Trophoblast cell (in vitro differentiated cells and primary cell): ENCODE data around the gene SELENOP.

Source experiments
- DNase-seq, 2 donors: peaks; one replicate each; pipeline ENCODE4 v3.0.0-alpha.2; 2016
- H2AFZ ChIP-seq: 2 replicates; pipeline ENCODE4 v1.6.1; 2013; ENCODE audit warnings: low read length, moderate library complexity, mild to moderate bottlenecking; ENCODE audit not compliant: insufficient read depth, poor library complexity
- H2AK5ac ChIP-seq: 2 replicates; pipeline ENCODE4 v1.6.1; 2013; ENCODE audit warnings: mild to moderate bottlenecking, low read length
- H2BK120ac ChIP-seq: 2 replicates; pipeline ENCODE4 v1.6.1; 2013; ENCODE audit warnings: low read length, mild to moderate bottlenecking, moderate library complexity; ENCODE audit not compliant: insufficient read depth, poor library complexity
- H2BK12ac ChIP-seq: 2 replicates; pipeline ENCODE4 v1.6.1; 2013; ENCODE audit warnings: mild to moderate bottlenecking, low read length, moderate library complexity
- H2BK5ac ChIP-seq: 2 replicates; pipeline ENCODE4 v1.6.1; 2013; ENCODE audit warnings: low read length, low read depth, moderate library complexity, mild to moderate bottlenecking; ENCODE audit not compliant: poor library complexity
- H3K14ac ChIP-seq: 2 replicates; pipeline ENCODE4 v1.6.1; 2013; ENCODE audit warnings: mild to moderate bottlenecking, low read length
- H3K18ac ChIP-seq: 2 replicates; pipeline ENCODE4 v1.6.1; 2013; ENCODE audit warnings: mild to moderate bottlenecking, low read length
- H3K23ac ChIP-seq: 2 replicates; pipeline ENCODE4 v1.6.1; 2013; ENCODE audit warnings: low read length
- H3K27ac ChIP-seq: 2 replicates; pipeline ENCODE4 v1.5.1; 2013; ENCODE audit warnings: low read depth, mild to moderate bottlenecking, inconsistent platforms, low read length, moderate library complexity
- H3K27me3 ChIP-seq: 2 replicates; pipeline ENCODE4 v1.6.1; 2013; ENCODE audit warnings: inconsistent platforms, mild to moderate bottlenecking, low read length, moderate library complexity; ENCODE audit not compliant: insufficient read depth
- H3K36me3 ChIP-seq, 2 experiments: 1 replicate in 1 of 2; 2 replicates in 1 of 2; pipeline ENCODE4 v1.6.1; 2013; ENCODE audit warnings: low read length in 2 of 2, mild to moderate bottlenecking in 2 of 2, moderate library complexity in 1 of 2; ENCODE audit not compliant: insufficient read depth in 2 of 2, control insufficient read depth in 1 of 2
- H3K4ac ChIP-seq: 2 replicates; pipeline ENCODE4 v1.6.1; 2013; ENCODE audit warnings: low read depth, mild to moderate bottlenecking, low read length, moderate library complexity
- H3K4me1 ChIP-seq, 2 experiments: 1 replicate in 1 of 2; 2 replicates in 1 of 2; pipeline ENCODE4 v1.6.1; 2013; ENCODE audit warnings: low read length in 2 of 2, mild to moderate bottlenecking in 2 of 2, moderate library complexity in 1 of 2; ENCODE audit not compliant: insufficient read depth in 2 of 2, control insufficient read depth in 1 of 2
- H3K4me2 ChIP-seq: 2 replicates; pipeline ENCODE4 v1.6.1; 2013; ENCODE audit warnings: inconsistent platforms, mild to moderate bottlenecking, low read length, moderate library complexity
- H3K4me3 ChIP-seq: 2 replicates; pipeline ENCODE4 v1.5.1; 2013; ENCODE audit warnings: mild to moderate bottlenecking, low read depth, low read length, inconsistent platforms
- H3K79me1 ChIP-seq: one replicate; pipeline ENCODE4 v1.6.1; 2013; ENCODE audit warnings: low read length
- H3K79me2 ChIP-seq: 2 replicates; pipeline ENCODE4 v1.6.1; 2013; ENCODE audit warnings: low read length, mild to moderate bottlenecking; ENCODE audit not compliant: control insufficient read depth, insufficient read depth, poor library complexity
- H3K9ac ChIP-seq: 2 replicates; pipeline ENCODE4 v1.6.1; 2013; ENCODE audit warnings: mild to moderate bottlenecking, low read length
- H3K9me3 ChIP-seq: 2 replicates; pipeline ENCODE4 v1.6.1; 2013; ENCODE audit warnings: low read depth, mild to moderate bottlenecking, control low read depth, inconsistent platforms, low read length; ENCODE audit not compliant: insufficient read depth
- H4K12ac ChIP-seq: 2 replicates; pipeline ENCODE4 v1.6.1; 2013; ENCODE audit warnings: low read depth, mild to moderate bottlenecking, low read length, moderate library complexity
- H4K8ac ChIP-seq: 2 replicates; pipeline ENCODE4 v1.6.1; 2013; ENCODE audit warnings: low read depth, mild to moderate bottlenecking, low read length, moderate library complexity
- H4K91ac ChIP-seq: one replicate; pipeline ENCODE4 v1.6.1; 2013; ENCODE audit warnings: low read depth, mild to moderate bottlenecking, low read length, moderate library complexity
- WGBS: extraction: QIAGEN DNeasy Blood & Tissue Kit; methylation state at CpG from one replicate; pipeline ENCODE4 v1.1.7; 2013; ENCODE audit warnings: missing lambda C conversion rate; ENCODE audit not compliant: insufficient read length, insufficient coverage; ENCODE audit errors: extremely low coverage; 5-methylcytosine and 5-hydroxymethylcytosine counted together

SELENOP gene

DNA sequence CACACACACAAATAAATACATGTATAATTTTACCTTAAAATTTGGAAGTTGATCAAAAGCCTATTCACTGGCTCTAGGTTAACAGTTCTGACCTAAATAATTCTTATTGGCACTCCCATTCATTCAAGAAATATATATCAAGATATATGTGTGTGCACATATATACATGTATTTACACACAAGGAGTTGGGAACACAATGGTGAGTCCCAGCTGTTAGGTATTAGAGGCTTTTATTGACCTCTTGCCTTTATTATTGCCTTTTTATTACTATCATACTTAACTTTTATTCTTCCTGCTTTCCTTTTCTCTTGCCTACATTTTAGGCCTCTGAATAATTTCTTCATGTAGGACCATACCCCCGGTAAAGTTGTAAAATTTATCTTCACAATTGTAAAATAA, 30.1 kb downstream of the SELENOP start:
- no peak for DNase-seq
- H3K18ac ChIP-seq = no peak overlapping the region
- no peak overlapping the region for H2BK5ac ChIP-seq
- no peaks in the 10 kb centered on the region for H3K27me3 ChIP-seq
- no peak overlapping the region for H3K4me2 ChIP-seq
- H4K12ac ChIP-seq = no peak overlapping the region
- H3K36me3 ChIP-seq = no peaks in the 10 kb centered on the region
- no peak overlapping the region for H2BK120ac ChIP-seq
- H3K4me3 ChIP-seq = no peak overlapping the region
- H3K4ac ChIP-seq = no peak overlapping the region
- H3K23ac ChIP-seq = no peak overlapping the region
- no peak overlapping the region for H4K91ac ChIP-seq
- WGBS = no CpG with 5 or more reads among the region's 1 CpG
- no peak overlapping the region for H3K27ac ChIP-seq
- no peaks in the 10 kb centered on the region for H3K9me3 ChIP-seq
- H2AK5ac ChIP-seq = no peak overlapping the region
- H3K9ac ChIP-seq = no peak overlapping the region
- H4K8ac ChIP-seq = no peak overlapping the region
- H2AFZ ChIP-seq = no peak overlapping the region
- no peak overlapping the region for H3K14ac ChIP-seq
- no peaks in the 10 kb centered on the region for H3K79me2 ChIP-seq
- no peaks in the 10 kb centered on the region for H3K79me1 ChIP-seq
- H2BK12ac ChIP-seq = no peak overlapping the region
- H3K4me1 ChIP-seq = no peaks in the 10 kb centered on the region

DNA sequence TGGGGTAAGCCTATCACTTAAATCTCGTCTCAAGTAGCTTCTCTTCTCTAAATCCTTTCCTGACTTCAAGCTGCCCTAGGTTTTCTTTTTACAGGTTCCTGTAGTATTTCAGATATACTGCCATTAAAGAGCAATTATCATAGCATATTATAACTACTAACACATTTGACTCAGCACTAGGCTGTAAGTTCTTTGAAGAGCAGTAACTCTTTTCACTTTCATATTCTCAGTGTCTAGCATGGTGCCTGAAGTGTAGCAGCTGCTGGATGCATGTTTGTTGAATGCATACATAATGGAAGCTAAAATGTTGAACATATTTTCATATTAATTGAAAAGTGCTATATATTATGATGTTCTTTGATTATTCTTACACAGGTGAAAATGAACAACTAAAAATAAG, 32.6 kb downstream of the SELENOP start:
- H3K4me2 ChIP-seq = no peak overlapping the region
- no CpG with 5 or more reads among the region's 1 CpG for WGBS

DNA sequence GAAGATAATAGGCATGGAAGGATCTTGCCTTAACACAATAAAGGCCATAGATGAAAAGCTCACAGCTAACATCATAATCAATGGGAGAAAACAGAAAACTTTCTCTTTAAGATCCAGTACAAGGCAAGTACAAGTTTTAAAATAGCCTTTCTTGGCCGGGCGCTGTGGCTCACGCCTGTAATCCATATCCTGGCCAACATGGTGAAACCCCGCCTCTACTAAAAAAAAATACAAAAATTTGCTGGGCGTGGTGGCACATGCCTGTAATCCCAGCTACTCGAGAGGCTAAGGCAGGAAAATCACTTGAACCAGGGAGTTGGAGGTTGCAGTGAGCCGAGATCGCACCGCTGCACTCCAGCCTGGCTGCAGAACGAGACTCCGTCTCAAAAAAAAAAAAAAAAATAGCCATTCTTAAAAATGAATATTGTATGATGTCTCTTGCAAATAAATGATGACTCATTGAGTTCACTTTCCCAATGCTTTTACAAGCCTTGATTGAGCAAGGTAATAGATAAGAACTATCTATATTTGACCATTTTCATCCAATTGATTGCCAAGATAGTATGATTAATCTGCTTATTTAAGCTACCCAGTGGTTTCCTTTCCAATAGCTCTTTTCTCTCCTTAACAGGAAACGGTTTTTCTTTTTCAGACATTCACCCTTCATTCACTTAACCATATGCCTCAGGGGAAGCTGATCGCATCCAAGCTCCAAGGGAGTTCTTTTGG, 39.3 kb downstream of the SELENOP start:
- Histone ChIP-seq H3K9ac (no peak overlapping the region), H4K12ac (no peak overlapping the region), H3K27me3 (no peaks in the 10 kb centered on the region), H3K14ac (no peak overlapping the region), H3K79me1 (no peaks in the 10 kb centered on the region), H3K79me2 (no peaks in the 10 kb centered on the region), H2AK5ac (no peak overlapping the region), H2BK12ac (no peak overlapping the region), H2AFZ (no peak overlapping the region), H4K8ac (no peak overlapping the region), H3K4ac (no peak overlapping the region), H3K36me3 (no peaks in the 10 kb centered on the region), H3K27ac (no peak overlapping the region), H2BK120ac (no peak overlapping the region), H3K23ac (no peak overlapping the region), H3K9me3 (no peaks in the 10 kb centered on the region), H4K91ac (no peak overlapping the region), H3K4me2 (no peak overlapping the region), H3K4me3 (no peak overlapping the region), H3K4me1 (no peaks in the 10 kb centered on the region), H2BK5ac (no peak overlapping the region), H3K18ac (no peak overlapping the region)
- no CpG with 5 or more reads among the region's 13 CpGs for WGBS
- no peak for DNase-seq

More for the DNA sequence above, 32.6 kb downstream of the SELENOP start:
- Histone ChIP-seq H3K79me1 (no peaks in the 10 kb centered on the region), H4K12ac (no peak overlapping the region), H3K27ac (no peak overlapping the region), H3K14ac (no peak overlapping the region), H3K4ac (no peak overlapping the region), H2BK12ac (no peak overlapping the region), H3K79me2 (no peaks in the 10 kb centered on the region), H2BK5ac (no peak overlapping the region), H3K9ac (no peak overlapping the region), H3K4me1 (no peaks in the 10 kb centered on the region), H4K91ac (no peak overlapping the region), H2BK120ac (no peak overlapping the region), H3K23ac (no peak overlapping the region), H3K4me3 (no peak overlapping the region), H3K27me3 (no peaks in the 10 kb centered on the region), H3K36me3 (no peaks in the 10 kb centered on the region), H2AFZ (no peak overlapping the region), H3K9me3 (no peaks in the 10 kb centered on the region), H2AK5ac (no peak overlapping the region), H3K18ac (no peak overlapping the region), H4K8ac (no peak overlapping the region)
- DNase-seq = no peak

DNA sequence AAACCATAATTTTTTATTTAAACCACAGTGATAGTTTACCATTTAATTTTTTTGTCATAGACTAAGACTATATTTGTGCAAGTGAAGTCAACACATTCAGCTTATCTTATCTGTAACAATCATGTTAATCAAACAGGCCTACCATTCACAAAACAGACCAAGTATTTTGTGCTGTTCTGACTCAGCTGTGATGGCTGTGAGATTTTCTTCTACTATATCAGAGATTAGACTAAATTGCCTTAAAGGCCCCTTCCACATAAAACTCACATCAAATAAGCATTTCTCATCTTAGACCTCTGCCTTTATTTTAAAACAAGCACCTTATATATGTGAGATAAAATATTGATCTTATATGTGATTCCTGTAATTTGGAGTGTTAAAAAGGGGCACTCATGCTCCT, 41.7 kb downstream of the SELENOP start:
- Histone ChIP-seq H3K9me3 (no peaks in the 10 kb centered on the region), H3K9ac (no peak overlapping the region), H3K18ac (no peak overlapping the region), H3K79me2 (no peaks in the 10 kb centered on the region), H3K4me2 (no peak overlapping the region), H2AK5ac (no peak overlapping the region), H3K36me3 (no peaks in the 10 kb centered on the region), H2BK120ac (no peak overlapping the region), H3K27ac (no peak overlapping the region), H4K8ac (no peak overlapping the region), H2BK12ac (no peak overlapping the region), H3K4ac (no peak overlapping the region), H3K4me3 (no peak overlapping the region), H3K79me1 (no peaks in the 10 kb centered on the region), H4K91ac (no peak overlapping the region), H3K4me1 (no peaks in the 10 kb centered on the region), H3K23ac (no peak overlapping the region), H3K27me3 (no peaks in the 10 kb centered on the region), H2BK5ac (no peak overlapping the region), H3K14ac (no peak overlapping the region), H4K12ac (no peak overlapping the region), H2AFZ (no peak overlapping the region)
- DNase-seq = peak; percentile 10 to 66
